OCI-LY3 (cell line): ENCODE measurements around the gene OXCT1.
A peak's percentile ranks its signal among the peaks of the same experiment; 100 is the strongest.

Source experiments
- H2AFZ ChIP-seq: fragments of 200-600, 300-600 bp; shearing (Covaris generic); 2 replicates; pipeline ENCODE4 v1.6.0; 2014; ENCODE audit warnings: antibody characterized with exemption, low read depth, low read length
- H3K27ac ChIP-seq: fragments of 200-600, 300-600 bp; sonication (generic); 2 replicates; pipeline ENCODE4 v1.5.1; 2014; ENCODE audit warnings: mild to moderate bottlenecking, low read length, moderate library complexity, mixed read lengths
- H3K27me3 ChIP-seq: fragments of 200-600, 300-600 bp; sonication (generic); 2 replicates; pipeline ENCODE4 v1.6.1; 2014; ENCODE audit warnings: low read depth, low read length, mixed read lengths
- H3K36me3 ChIP-seq: fragments of 200-600, 300-600 bp; sonication (generic); replicated peaks from 2 replicates; pipeline ENCODE3; 2014; ENCODE audit warnings: low read depth, low read length, mixed read lengths
- H3K4me1 ChIP-seq: fragments of 300-600, 200-600 bp; sonication (generic); 2 replicates; pipeline ENCODE4 v1.6.1; 2014; ENCODE audit warnings: low read length, mixed read lengths
- H3K4me2 ChIP-seq: fragments of 200-600, 300-600 bp; sonication (generic); 2 replicates; pipeline ENCODE4 v1.6.1; 2014; ENCODE audit warnings: low read length, mixed read lengths
- H3K4me3 ChIP-seq: fragments of 300-600, 200-600 bp; sonication (generic); 2 replicates; pipeline ENCODE4 v1.5.1; 2014; ENCODE audit warnings: antibody characterized with exemption, mild to moderate bottlenecking, low read length, moderate library complexity
- H3K79me2 ChIP-seq: fragments of 300-600, 200-600 bp; shearing (Covaris generic); 2 replicates; pipeline ENCODE4 v1.6.1; 2014; ENCODE audit warnings: mild to moderate bottlenecking, low read length, mixed read lengths
- H3K9ac ChIP-seq: fragments of 300-600, 200-600 bp; shearing (Covaris generic); 2 replicates; pipeline ENCODE4 v1.6.0; 2014; ENCODE audit warnings: mild to moderate bottlenecking, low read length, moderate library complexity
- H3K9me3 ChIP-seq: fragments of 200-600, 300-600 bp; shearing (Covaris generic); 2 replicates; pipeline ENCODE4 v1.6.1; 2014; ENCODE audit warnings: low read length, mixed read lengths; ENCODE audit not compliant: insufficient read depth
- H4K20me1 ChIP-seq: fragments of 200-600, 300-600 bp; sonication (generic); 2 replicates; pipeline ENCODE4 v1.6.1; 2016; ENCODE audit warnings: low read length, mixed read lengths; ENCODE audit not compliant: insufficient read depth
- CTCF ChIP-seq: fragments of 200-600, 300-600 bp; sonication (generic); IDR thresholded peaks from 2 replicates; pipeline ENCODE4 v1.5.1; 2014; ENCODE audit warnings: antibody characterized with exemption, low read length, low read depth
- EZH2phosphoT487 ChIP-seq: fragments of 200-600 bp; shearing (Covaris generic); IDR thresholded peaks from 2 replicates; pipeline ENCODE4 v1.6.1; 2018; ENCODE audit warnings: antibody characterized with exemption, mixed run types, low read depth

The OXCT1 gene

GRCh38 chr5:41707853-41708603 lies 162.2 kb downstream of the OXCT1 start:
- Histone ChIP-seq H4K20me1 (no peaks in the 10 kb centered on the region), H2AFZ (no peak overlapping the region), H3K9ac (no peak overlapping the region), H3K27me3 (no peaks in the 10 kb centered on the region), H3K79me2 (no peaks in the 10 kb centered on the region), H3K9me3 (no peaks in the 10 kb centered on the region), H3K4me2 (0 out of 2 replicates have a peak overlapping the region, but pooled peaks have one; percentile 7), H3K36me3 (no peaks in the 10 kb centered on the region), H3K4me3 (no peak overlapping the region), H3K27ac (no peak overlapping the region), H3K4me1 (no peaks in the 10 kb centered on the region)
- TF ChIP-seq CTCF (peak; percentile 52), EZH2phosphoT487 (no peak)

- H3K27ac ChIP-seq = no peak overlapping the region
- H2AFZ ChIP-seq = peak overlapping the region; percentile 25; the same call in 1 of the 2 replicates
- H3K9ac ChIP-seq = no peak overlapping the region
- no peaks in the 10 kb centered on the region for H3K36me3 ChIP-seq
- peaks cover 8% of the 10 kb centered on the region for H3K4me1 ChIP-seq
- no peak overlapping the region for H3K4me3 ChIP-seq
- H3K79me2 ChIP-seq = no peaks in the 10 kb centered on the region
- H3K27me3 ChIP-seq = no peaks in the 10 kb centered on the region
- H4K20me1 ChIP-seq = no peaks in the 10 kb centered on the region
- H3K9me3 ChIP-seq = no peaks in the 10 kb centered on the region
- H3K4me2 ChIP-seq = peak overlapping the region; percentile 24
- TF ChIP-seq CTCF (peak; percentile 44), EZH2phosphoT487 (no peak)
Measured at GRCh38 chr5:41695920-41696582, 174.2 kb downstream of the OXCT1 start.

GRCh38 chr5:41686767-41687166 lies 183.5 kb downstream of the OXCT1 start:
- TF ChIP-seq CTCF (no peak), EZH2phosphoT487 (no peak)
- Histone ChIP-seq H3K4me2 (no peak overlapping the region), H3K9ac (no peak overlapping the region), H3K79me2 (no peaks in the 10 kb centered on the region), H3K9me3 (no peaks in the 10 kb centered on the region), H3K27me3 (no peaks in the 10 kb centered on the region), H3K4me3 (no peak overlapping the region), H2AFZ (no peak overlapping the region), H3K4me1 (0 out of 2 replicates have a peak, but pooled peaks cover 4% of the 10 kb centered on the region), H4K20me1 (no peaks in the 10 kb centered on the region), H3K27ac (no peak overlapping the region), H3K36me3 (no peaks in the 10 kb centered on the region)

- no peak overlapping the region for H3K4me2 ChIP-seq
- H2AFZ ChIP-seq = no peak overlapping the region
- H4K20me1 ChIP-seq = no peaks in the 10 kb centered on the region
- no peak overlapping the region for H3K27ac ChIP-seq
- no peak overlapping the region for H3K4me3 ChIP-seq
- no peaks in the 10 kb centered on the region for H3K36me3 ChIP-seq
- no peaks in the 10 kb centered on the region for H3K9me3 ChIP-seq
- TF ChIP-seq CTCF (no peak), EZH2phosphoT487 (no peak)
- 0 out of 2 replicates have a peak, but pooled peaks cover 4% of the 10 kb centered on the region for H3K4me1 ChIP-seq
- no peaks in the 10 kb centered on the region for H3K27me3 ChIP-seq
- no peaks in the 10 kb centered on the region for H3K79me2 ChIP-seq
- no peak overlapping the region for H3K9ac ChIP-seq
Measured at GRCh38 chr5:41686191-41686590, 184.0 kb downstream of the OXCT1 start.
